ENCODE data around the gene SLC25A34. TPM values are rescaled to one million over a fixed set of nuclear protein-coding genes. Genes with fewer than 3 reads are reported as not detected.

SLC25A34 gene
- total and polyA plus RNA-seq, 9 donors, result 3.6 to 7.4 (median 5.8) TPM

DNA sequence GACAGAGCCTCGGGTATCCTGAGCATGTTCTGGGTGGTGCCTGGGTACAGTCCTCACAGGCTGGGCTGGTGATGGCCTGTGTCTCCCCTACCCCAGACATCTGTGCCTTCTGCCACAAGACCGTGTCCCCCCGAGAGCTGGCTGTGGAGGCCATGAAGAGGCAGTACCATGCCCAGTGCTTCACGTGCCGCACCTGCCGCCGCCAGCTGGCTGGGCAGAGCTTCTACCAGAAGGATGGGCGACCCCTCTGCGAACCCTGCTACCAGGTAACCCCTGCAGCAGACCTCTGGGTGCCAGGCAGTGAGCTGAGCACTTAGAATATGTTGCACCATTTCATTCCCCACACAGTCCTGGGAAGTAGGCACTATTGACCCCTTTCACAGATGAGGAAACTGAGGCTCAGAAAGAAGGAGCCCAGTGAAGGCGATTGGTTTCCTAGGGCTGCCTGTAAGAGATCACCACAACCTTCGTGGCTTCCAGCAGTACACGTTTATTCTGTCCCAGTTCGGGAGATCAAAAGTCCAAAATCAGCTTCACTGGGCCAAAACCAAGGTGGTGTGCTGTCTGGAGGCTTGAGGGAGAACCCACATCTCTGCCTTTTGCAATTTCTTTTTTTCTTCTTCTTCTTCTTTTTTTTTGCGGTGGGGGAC is 34.4 kb downstream of the SLC25A34 start:
- WGBS (ENCODE audit: insufficient coverage), result 93% methylated on average over 13 of the region's 14 CpGs
- DNase-seq, result no peak
- Histone ChIP-seq H3K4me1 (ENCODE audit: control insufficient read depth, insufficient read depth, low read length) (no peaks in the 10 kb centered on the region), H3K9me3 (replicated peaks; ENCODE audit: control insufficient read depth, low read depth, low read length) (no peaks in the 10 kb centered on the region), H3K4me3 (ENCODE audit: low read length) (no peak overlapping the region), H3K36me3 (ENCODE audit: control insufficient read depth, insufficient read depth, low read length) (peaks cover 60% of the 10 kb centered on the region), H3K27me3 (ENCODE audit: control insufficient read depth, insufficient read depth, low read length) (no peaks in the 10 kb centered on the region), H3K27ac (ENCODE audit: low read length) (no peak overlapping the region)

DNA sequence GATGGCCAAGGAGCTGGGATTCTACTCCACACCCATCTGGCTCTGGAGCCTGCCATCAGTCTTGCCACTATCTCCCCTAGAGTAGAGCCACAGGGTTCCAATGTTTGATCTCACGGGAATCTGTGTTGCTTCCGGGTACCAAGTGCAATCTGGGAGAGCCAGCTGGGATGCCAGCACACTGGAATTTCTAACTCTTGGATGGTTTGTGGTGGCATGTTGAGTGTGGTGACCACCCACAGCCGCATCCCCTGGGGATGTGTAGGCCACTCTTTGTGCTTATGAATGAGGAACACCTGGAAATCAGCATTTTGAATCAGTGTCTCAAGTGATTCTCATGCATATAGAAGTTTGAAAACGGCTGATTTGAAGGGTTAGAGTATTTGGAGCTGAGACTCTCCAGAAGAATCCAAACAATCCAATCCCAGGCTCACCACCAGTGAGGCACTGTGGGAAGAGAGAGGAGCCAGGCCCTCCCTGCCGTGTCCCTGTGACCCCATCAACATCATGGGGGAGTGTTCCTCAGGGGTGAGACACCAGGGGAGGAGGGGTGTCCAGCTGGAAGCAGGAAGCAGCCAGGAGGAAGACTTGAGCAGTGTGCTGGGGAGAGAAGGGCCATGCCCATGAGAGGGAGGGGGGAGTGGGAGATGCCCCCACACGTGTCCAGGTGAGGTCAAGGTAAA is 35.9 kb downstream of the SLC25A34 start:
- DNase-seq, result no peak
- H3K27ac ChIP-seq (ENCODE audit: low read length), result no peak overlapping the region
- no peaks in the 10 kb centered on the region for H3K9me3 ChIP-seq (replicated peaks; ENCODE audit: control insufficient read depth, low read depth, low read length)
- peaks cover 62% of the 10 kb centered on the region for H3K36me3 ChIP-seq (ENCODE audit: control insufficient read depth, insufficient read depth, low read length)
- no peaks in the 10 kb centered on the region for H3K4me1 ChIP-seq (ENCODE audit: control insufficient read depth, insufficient read depth, low read length)
- 70% methylated on average over 5 of the region's 6 CpGs for WGBS (ENCODE audit: insufficient coverage)
- H3K27me3 ChIP-seq (ENCODE audit: control insufficient read depth, insufficient read depth, low read length), result no peaks in the 10 kb centered on the region
- no peak overlapping the region for H3K4me3 ChIP-seq (ENCODE audit: low read length)

DNA sequence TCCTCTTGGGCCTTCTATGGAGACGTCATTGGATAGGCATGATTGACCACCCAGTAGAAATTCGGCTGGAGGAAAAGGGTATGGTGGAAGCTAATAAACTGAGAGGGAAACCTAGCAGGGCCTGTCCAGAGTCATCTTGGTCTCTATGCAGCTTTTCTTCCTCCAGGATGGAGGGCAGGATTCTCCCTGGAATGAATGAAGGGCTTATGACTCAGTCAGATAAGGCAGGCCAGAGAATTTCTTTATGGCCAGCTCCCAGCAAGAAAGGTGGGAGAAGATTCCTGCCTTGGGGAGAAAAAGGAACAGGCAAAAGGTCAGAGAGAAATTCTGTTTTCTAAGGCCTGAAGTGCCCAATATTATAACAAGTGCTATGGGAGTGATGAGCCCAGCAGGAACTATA is 39.6 kb downstream of the SLC25A34 start:
- 86% methylated on average over 1 of the region's 2 CpGs for WGBS (ENCODE audit: insufficient coverage)
- Histone ChIP-seq H3K4me3 (ENCODE audit: low read length) (no peak overlapping the region), H3K9me3 (replicated peaks; ENCODE audit: control insufficient read depth, low read depth, low read length) (no peaks in the 10 kb centered on the region), H3K27me3 (ENCODE audit: control insufficient read depth, insufficient read depth, low read length) (no peaks in the 10 kb centered on the region), H3K27ac (ENCODE audit: low read length) (no peak overlapping the region), H3K36me3 (ENCODE audit: control insufficient read depth, insufficient read depth, low read length) (peaks cover 59% of the 10 kb centered on the region), H3K4me1 (ENCODE audit: control insufficient read depth, insufficient read depth, low read length) (no peaks in the 10 kb centered on the region)
- no peak for DNase-seq

DNA sequence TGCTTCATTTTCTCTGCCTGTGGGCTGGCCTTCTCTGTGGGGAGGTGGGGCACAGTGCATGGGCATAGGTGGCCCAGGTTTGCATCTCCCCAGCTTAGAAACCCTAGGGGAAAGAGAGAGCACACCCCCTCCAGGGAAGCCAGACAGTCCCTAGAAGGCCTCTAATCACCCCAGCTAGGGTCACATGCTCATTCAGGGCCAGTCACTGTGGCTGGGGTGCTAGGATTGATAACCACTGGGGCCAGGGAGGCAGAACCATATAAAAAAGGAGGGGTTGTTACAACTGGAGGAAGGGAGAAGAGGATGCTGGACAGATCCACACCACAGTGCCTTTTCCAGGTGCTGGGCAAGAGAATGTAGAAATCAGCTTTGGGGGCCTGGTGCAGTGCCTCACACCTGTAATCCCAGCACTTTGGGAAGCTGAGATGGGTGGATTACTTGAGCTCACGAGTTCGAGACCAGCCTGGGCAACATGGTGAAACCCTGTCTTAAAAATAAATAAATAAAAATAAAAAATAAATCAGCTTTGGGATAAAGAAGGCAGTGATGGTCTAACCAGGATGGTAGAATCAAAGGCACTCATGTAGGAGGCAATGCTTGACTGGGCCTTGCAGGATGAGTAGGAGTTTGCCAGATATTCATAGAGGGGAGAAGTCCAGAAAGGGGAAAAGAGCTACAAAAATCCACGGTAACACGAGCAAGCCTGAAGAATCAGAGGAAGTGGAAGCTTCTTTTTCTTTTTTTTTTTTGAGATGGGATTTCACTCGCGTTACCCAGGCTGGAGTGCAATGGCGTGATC is 42.0 kb downstream of the SLC25A34 start:
- Histone ChIP-seq H3K4me1 (ENCODE audit: control insufficient read depth, insufficient read depth, low read length) (no peaks in the 10 kb centered on the region), H3K4me3 (ENCODE audit: low read length) (no peak overlapping the region), H3K27me3 (ENCODE audit: control insufficient read depth, insufficient read depth, low read length) (no peaks in the 10 kb centered on the region), H3K36me3 (ENCODE audit: control insufficient read depth, insufficient read depth, low read length) (peaks cover 43% of the 10 kb centered on the region), H3K27ac (ENCODE audit: low read length) (no peak overlapping the region), H3K9me3 (replicated peaks; ENCODE audit: control insufficient read depth, low read depth, low read length) (no peaks in the 10 kb centered on the region)
- no CpG with 5 or more reads among the region's 7 CpGs for WGBS (ENCODE audit: insufficient coverage)
- DNase-seq, result no peak

DNA sequence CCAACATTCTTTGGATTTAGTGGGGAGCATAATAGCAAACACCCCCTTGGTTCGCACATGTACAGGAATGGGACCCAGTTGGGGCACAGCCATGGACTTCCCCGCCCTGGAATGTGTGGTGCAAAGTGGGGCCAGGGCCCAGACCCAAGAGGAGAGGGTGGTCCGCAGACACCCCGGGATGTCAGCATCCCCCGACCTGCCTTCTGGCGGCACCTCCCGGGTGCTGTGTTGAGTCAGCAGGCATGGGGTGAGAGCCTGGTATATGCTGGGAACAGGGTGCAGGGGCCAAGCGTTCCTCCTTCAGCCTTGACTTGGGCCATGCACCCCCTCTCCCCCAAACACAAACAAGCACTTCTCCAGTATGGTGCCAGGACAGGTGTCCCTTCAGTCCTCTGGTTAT is 49.6 kb downstream of the SLC25A34 start:
- Histone ChIP-seq H3K36me3 (ENCODE audit: control insufficient read depth, insufficient read depth, low read length) (peaks cover 12% of the 10 kb centered on the region), H3K4me3 (ENCODE audit: low read length) (no peak overlapping the region), H3K4me1 (ENCODE audit: control insufficient read depth, insufficient read depth, low read length) (peaks cover 6% of the 10 kb centered on the region), H3K27me3 (ENCODE audit: control insufficient read depth, insufficient read depth, low read length) (no peaks in the 10 kb centered on the region), H3K9me3 (replicated peaks; ENCODE audit: control insufficient read depth, low read depth, low read length) (no peaks in the 10 kb centered on the region), H3K27ac (ENCODE audit: low read length) (no peak overlapping the region)
- DNase-seq, result no peak
- WGBS (ENCODE audit: insufficient coverage), result 95% methylated on average over 4 of the region's 8 CpGs

DNA sequence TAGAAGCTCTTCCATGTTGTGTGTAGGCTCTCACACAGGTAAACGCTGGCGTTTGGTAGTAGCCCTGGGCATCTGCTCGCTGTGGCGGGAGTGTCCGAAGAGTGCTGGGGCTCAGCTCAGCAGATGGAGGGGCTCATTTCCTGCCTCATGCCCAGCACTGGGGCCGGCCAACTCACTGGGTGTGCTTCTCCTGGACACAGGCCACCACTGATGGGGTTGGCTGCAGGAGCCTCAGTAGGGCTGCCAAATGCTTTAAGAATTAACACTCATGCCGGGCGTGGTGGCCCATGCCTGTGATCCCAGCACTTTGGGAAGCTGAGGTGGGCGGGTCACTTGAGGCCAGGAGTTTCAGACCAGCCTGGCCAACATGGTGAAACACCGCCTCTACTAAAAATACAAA is 50.5 kb downstream of the SLC25A34 start:
- peak; percentile 34 for DNase-seq
- Histone ChIP-seq H3K36me3 (ENCODE audit: control insufficient read depth, insufficient read depth, low read length) (peaks cover 9% of the 10 kb centered on the region), H3K4me1 (ENCODE audit: control insufficient read depth, insufficient read depth, low read length) (peaks cover 6% of the 10 kb centered on the region), H3K27me3 (ENCODE audit: control insufficient read depth, insufficient read depth, low read length) (no peaks in the 10 kb centered on the region), H3K27ac (ENCODE audit: low read length) (no peak overlapping the region), H3K4me3 (ENCODE audit: low read length) (no peak overlapping the region), H3K9me3 (replicated peaks; ENCODE audit: control insufficient read depth, low read depth, low read length) (no peaks in the 10 kb centered on the region)
- 59% methylated on average over 6 of the region's 10 CpGs for WGBS (ENCODE audit: insufficient coverage)

DNA sequence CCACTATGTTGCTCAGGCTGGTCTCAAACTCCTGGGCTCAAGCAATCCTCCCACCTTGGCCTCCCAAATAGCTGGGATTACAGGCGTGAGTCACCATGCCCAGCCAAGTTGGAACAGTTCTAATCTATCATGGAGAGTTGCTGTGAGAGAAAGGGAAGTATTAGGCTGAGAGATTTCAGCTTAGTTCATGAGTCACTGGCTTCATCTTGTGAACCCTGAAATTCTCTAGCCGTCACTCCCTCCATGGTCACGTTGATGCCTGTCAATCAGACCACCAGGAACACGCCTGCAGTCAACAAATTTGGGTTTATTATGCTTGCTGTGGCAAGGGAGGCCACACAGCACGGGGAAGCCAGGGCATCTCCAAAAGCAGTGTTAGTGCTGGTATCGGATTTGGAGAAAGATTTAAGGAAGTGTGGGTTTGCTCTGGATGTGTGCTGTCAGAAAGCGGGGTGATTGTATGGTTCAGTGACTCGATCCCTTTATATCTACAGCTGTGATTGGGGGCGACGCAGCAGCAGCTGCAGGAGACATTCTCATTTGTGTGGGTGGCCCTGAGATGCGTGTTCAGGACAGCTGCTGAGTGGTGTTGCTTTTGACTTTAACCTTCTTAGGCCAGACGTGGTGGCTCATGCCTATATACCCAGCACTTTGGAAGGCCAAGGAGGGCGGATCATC is 52.7 kb downstream of the SLC25A34 start:
- no peak for DNase-seq
- H3K27me3 ChIP-seq (ENCODE audit: control insufficient read depth, insufficient read depth, low read length), result no peaks in the 10 kb centered on the region
- no peak overlapping the region for H3K27ac ChIP-seq (ENCODE audit: low read length)
- H3K36me3 ChIP-seq (ENCODE audit: control insufficient read depth, insufficient read depth, low read length), result peaks cover 9% of the 10 kb centered on the region
- 66% methylated on average over 7 of the region's 13 CpGs for WGBS (ENCODE audit: insufficient coverage)
- no peak overlapping the region for H3K4me3 ChIP-seq (ENCODE audit: low read length)
- H3K9me3 ChIP-seq (replicated peaks; ENCODE audit: control insufficient read depth, low read depth, low read length), result no peaks in the 10 kb centered on the region
- H3K4me1 ChIP-seq (ENCODE audit: control insufficient read depth, insufficient read depth, low read length), result peaks cover 10% of the 10 kb centered on the region

Other genes with a start within 250 kb of the SLC25A34 start
- gene CASP9, start 212.0 kb upstream of the SLC25A34 start, total RNA-seq, result 9.4 TPM
- 10 to 100 TPM; 15.1 to 21.4 (median 18.5) TPM for gene CASP9, start 212.0 kb upstream of the SLC25A34 start, polyA plus RNA-seq (ENCODE audit: insufficient read depth in 1 of 8, insufficient read length in 8 of 8, low replicate concordance in 1 of 8)
- gene DNAJC16, start 209.4 kb upstream of the SLC25A34 start, total RNA-seq, result 10.7 TPM
- gene DNAJC16, start 209.4 kb upstream of the SLC25A34 start, polyA plus RNA-seq (ENCODE audit: insufficient read depth in 1 of 8, insufficient read length in 8 of 8, low replicate concordance in 1 of 8), result 10 to 100 TPM; 10.6 to 16.5 (median 13.1) TPM
- 4.3 TPM for gene AGMAT, start 151.2 kb upstream of the SLC25A34 start, total RNA-seq
- 1 to 10 TPM; 1.4 to 5.1 (median 2.6) TPM for gene AGMAT, start 151.2 kb upstream of the SLC25A34 start, polyA plus RNA-seq (ENCODE audit: insufficient read depth in 1 of 8, insufficient read length in 8 of 8, low replicate concordance in 1 of 8)
- gene DDI2, start 118.8 kb upstream of the SLC25A34 start, total RNA-seq, result 20.6 TPM
- 10 to 100 TPM; 12.3 to 24.1 (median 18.2) TPM for gene DDI2, start 118.8 kb upstream of the SLC25A34 start, polyA plus RNA-seq (ENCODE audit: insufficient read depth in 1 of 8, insufficient read length in 8 of 8, low replicate concordance in 1 of 8)
- gene PLEKHM2, start 51.9 kb upstream of the SLC25A34 start, total RNA-seq, result 29.9 TPM
- gene PLEKHM2, start 51.9 kb upstream of the SLC25A34 start, polyA plus RNA-seq (ENCODE audit: insufficient read depth in 1 of 8, insufficient read length in 8 of 8, low replicate concordance in 1 of 8), result 10 to 100 TPM; 40.2 to 55.6 (median 51.1) TPM
- not detected for gene TMEM82, start 6.2 kb downstream of the SLC25A34 start, total RNA-seq
- gene TMEM82, start 6.2 kb downstream of the SLC25A34 start, polyA plus RNA-seq (ENCODE audit: insufficient read depth in 1 of 8, insufficient read length in 8 of 8, low replicate concordance in 1 of 8), result 1 to 10 TPM in 1 of 8 donors, under 1 TPM in 1, not detected in 6; 0.17 to 1.4 TPM
- gene FBLIM1, start 22.5 kb downstream of the SLC25A34 start, total RNA-seq, result 17.3 TPM
- gene FBLIM1, start 22.5 kb downstream of the SLC25A34 start, polyA plus RNA-seq (ENCODE audit: insufficient read depth in 1 of 8, insufficient read length in 8 of 8, low replicate concordance in 1 of 8), result 10 to 100 TPM; 19.3 to 41.4 (median 27.4) TPM
- gene UQCRHL, start 71.4 kb downstream of the SLC25A34 start, total RNA-seq, result 8.6 TPM
- gene UQCRHL, start 71.4 kb downstream of the SLC25A34 start, polyA plus RNA-seq (ENCODE audit: insufficient read depth in 1 of 8, insufficient read length in 8 of 8, low replicate concordance in 1 of 8), result 1 to 10 TPM in 4 of 8 donors, under 1 TPM in 4; 0.52 to 2.2 (median 1.1) TPM
- 22.8 TPM for gene SPEN, start 111.4 kb downstream of the SLC25A34 start, total RNA-seq
- 10 to 100 TPM; 30.6 to 44.3 (median 35.5) TPM for gene SPEN, start 111.4 kb downstream of the SLC25A34 start, polyA plus RNA-seq (ENCODE audit: insufficient read depth in 1 of 8, insufficient read length in 8 of 8, low replicate concordance in 1 of 8)
- 27.4 TPM for gene ZBTB17, start 239.8 kb downstream of the SLC25A34 start, total RNA-seq
- gene ZBTB17, start 239.8 kb downstream of the SLC25A34 start, polyA plus RNA-seq (ENCODE audit: insufficient read depth in 1 of 8, insufficient read length in 8 of 8, low replicate concordance in 1 of 8), result 10 to 100 TPM; 23.8 to 29.1 (median 25.8) TPM

All from muscle of leg (tissue), 11 donors.